WTC11 (cell line): ENCODE data around the gene ZSWIM4. TPM values are rescaled to one million over a fixed set of nuclear protein-coding genes. Genes with fewer than 3 reads are reported as not detected.

Source experiments
- ATAC-seq: fragments of 200-7000 bp; cut with Tn5 transposase; 2 replicates; pipeline ENCODE4 v1.10.0; 2021; ENCODE audit warnings: mild to moderate bottlenecking, moderate library complexity
- CTCF ChIA-PET: fragments of 300-600 bp; sonication (Branson Sonifier 250); formaldehyde crosslinking; loops from one replicate; lab custom pipeline; 2021; ENCODE audit warnings: antibody characterized with exemption; lab: Charles Lee
- POLR2A ChIA-PET: fragments of 350-600 bp; sonication (Branson Sonifier 250); formaldehyde crosslinking; loops from one replicate; lab custom pipeline; 2021; ENCODE audit warnings: antibody characterized with exemption; lab: Charles Lee
- DNase-seq: peaks from one replicate; pipeline ENCODE4 v3.0.0; 2021; ENCODE audit warnings: low spot score
- H3K27ac Mint-ChIP-seq: 2 replicates; pipeline ENCODE4 v1.8.0; 2021; ENCODE audit warnings: mixed read lengths
- H3K27me3 Mint-ChIP-seq: 2 replicates; pipeline ENCODE4 v1.8.0; 2021; ENCODE audit warnings: low read depth, mild to moderate bottlenecking, moderate library complexity, mixed read lengths
- H3K36me3 Mint-ChIP-seq: 2 replicates; pipeline ENCODE4 v1.8.0; 2021; ENCODE audit warnings: mixed read lengths
- H3K4me1 Mint-ChIP-seq: 2 replicates; pipeline ENCODE4 v1.8.0; 2022; ENCODE audit warnings: mixed read lengths
- H3K4me3 Mint-ChIP-seq: 2 replicates; pipeline ENCODE4 v1.8.0; 2021; ENCODE audit warnings: mild to moderate bottlenecking, moderate library complexity, mixed read lengths
- H3K9me3 Mint-ChIP-seq: 2 replicates; pipeline ENCODE4 v1.8.0; 2021; ENCODE audit warnings: mixed read lengths
- ATF1 ChIP-seq: sonication (generic); formaldehyde crosslinking; IDR thresholded peaks from 2 replicates; pipeline ENCODE4 v1.8.1; 2023; ENCODE audit warnings: mild to moderate bottlenecking, moderate library complexity, missing genetic modification reagents
- CREB1 ChIP-seq: sonication (generic); formaldehyde crosslinking; IDR thresholded peaks from 2 replicates; pipeline ENCODE4 v1.8.0; 2023; ENCODE audit warnings: mild to moderate bottlenecking, missing genetic modification reagents
- ELF4 ChIP-seq: sonication (generic); formaldehyde crosslinking; IDR thresholded peaks from 2 replicates; pipeline ENCODE4 v1.8.1; 2022; ENCODE audit warnings: low read depth, mild to moderate bottlenecking, moderate library complexity, missing genetic modification reagents
- EMX1 ChIP-seq: fragments of 250-450 bp; sonication (Bioruptor Pico); IDR thresholded peaks from 2 replicates; pipeline ENCODE4 v1.8.0; 2021; ENCODE audit warnings: mild to moderate bottlenecking
- ETV6 ChIP-seq: sonication (generic); formaldehyde crosslinking; IDR thresholded peaks from 2 replicates; pipeline ENCODE4 v1.8.1; 2022; ENCODE audit warnings: mild to moderate bottlenecking, missing genetic modification reagents
- FOXJ3 ChIP-seq: sonication (generic); formaldehyde crosslinking; IDR thresholded peaks from 2 replicates; pipeline ENCODE4 v1.9.0; 2021; ENCODE audit warnings: missing genetic modification reagents, mild to moderate bottlenecking, borderline replicate concordance
- GRHL2 ChIP-seq: fragments of 250-450 bp; sonication (Bioruptor Pico); IDR thresholded peaks from 2 replicates; pipeline ENCODE4 v1.8.0; 2022; ENCODE audit warnings: mild to moderate bottlenecking, moderate library complexity; ENCODE audit not compliant: insufficient replicate concordance, severe bottlenecking
- JUN ChIP-seq: sonication (generic); formaldehyde crosslinking; IDR thresholded peaks from 2 replicates; pipeline ENCODE4 v1.8.0; 2023; ENCODE audit warnings: mild to moderate bottlenecking, missing genetic modification reagents
- NFATC4 ChIP-seq: fragments of 250-450 bp; sonication (Bioruptor Pico); IDR thresholded peaks from 2 replicates; pipeline ENCODE4 v1.9.0; 2021; ENCODE audit warnings: mild to moderate bottlenecking
- NR1H2 ChIP-seq: sonication (generic); formaldehyde crosslinking; IDR thresholded peaks from 2 replicates; pipeline ENCODE4 v1.9.0; 2021; ENCODE audit warnings: mild to moderate bottlenecking, moderate library complexity, missing genetic modification reagents
- NR3C1 ChIP-seq: sonication (generic); formaldehyde crosslinking; conservative IDR thresholded peaks from 2 replicates; pipeline ENCODE4 v1.8.1; 2023; ENCODE audit warnings: low read depth, mild to moderate bottlenecking, missing genetic modification reagents
- SMAD3 ChIP-seq: sonication (generic); formaldehyde crosslinking; IDR thresholded peaks from 2 replicates; pipeline ENCODE4 v1.8.0; 2022; ENCODE audit warnings: missing genetic modification reagents, mild to moderate bottlenecking, borderline replicate concordance
- SOX15 ChIP-seq: fragments of 250-450 bp; sonication (Bioruptor Pico); IDR thresholded peaks from 2 replicates; pipeline ENCODE4 v1.9.0; 2021; ENCODE audit warnings: mild to moderate bottlenecking
- TEAD1 ChIP-seq: sonication (generic); formaldehyde crosslinking; IDR thresholded peaks from 2 replicates; pipeline ENCODE4 v1.8.0; 2022; ENCODE audit warnings: mild to moderate bottlenecking, missing genetic modification reagents
- USF1 ChIP-seq: sonication (generic); formaldehyde crosslinking; IDR thresholded peaks from 2 replicates; pipeline ENCODE4 v1.8.0; 2022; ENCODE audit warnings: mild to moderate bottlenecking, missing genetic modification reagents
- ZNF396 ChIP-seq: fragments of 250-450 bp; sonication (Bioruptor Pico); IDR thresholded peaks from 2 replicates; pipeline ENCODE4 v1.8.0; 2021; ENCODE audit warnings: mild to moderate bottlenecking, moderate library complexity, borderline replicate concordance
- ZNF416 ChIP-seq: fragments of 250-450 bp; sonication (Bioruptor Pico); IDR thresholded peaks from 2 replicates; pipeline ENCODE4 v1.9.0; 2021; ENCODE audit warnings: mild to moderate bottlenecking, inconsistent platforms
- ZNF671 ChIP-seq: fragments of 250-450 bp; sonication (Bioruptor Pico); IDR thresholded peaks from 2 replicates; pipeline ENCODE4 v1.8.0; 2021; ENCODE audit warnings: mild to moderate bottlenecking
- total RNA-seq: library from RNA; stranded (reverse); gene quantifications from 3 replicates; pipeline ENCODE4 v1.2.3, GENCODE V29; 2021
- TF ChIP-seq, protein P1 (sequence below): sonication (generic); formaldehyde crosslinking; IDR thresholded peaks from 2 replicates; pipeline ENCODE4 v1.8.0; 2023; ENCODE audit warnings: mild to moderate bottlenecking, missing genetic modification reagents
- TF ChIP-seq, protein P2 (sequence below): sonication (generic); formaldehyde crosslinking; IDR thresholded peaks from 2 replicates; pipeline ENCODE4 v1.8.1; 2022; ENCODE audit warnings: low read depth, missing genetic modification reagents, borderline replicate concordance
- TF ChIP-seq, protein P3 (sequence below): sonication (generic); formaldehyde crosslinking; IDR thresholded peaks from 2 replicates; pipeline ENCODE4 v1.8.1; 2022; ENCODE audit warnings: missing genetic modification reagents, borderline replicate concordance
- TF ChIP-seq, protein P4 (sequence below): sonication (generic); formaldehyde crosslinking; IDR thresholded peaks from 2 replicates; pipeline ENCODE4 v1.8.1; 2023; ENCODE audit warnings: mild to moderate bottlenecking, missing genetic modification reagents
- TF ChIP-seq, protein P5 (sequence below): sonication (generic); formaldehyde crosslinking; IDR thresholded peaks from 2 replicates; pipeline ENCODE4 v1.8.0; 2022; ENCODE audit warnings: mild to moderate bottlenecking, missing genetic modification reagents

The ZSWIM4 gene
- total RNA-seq, 1 experiment from 2014 or later, result 33.4 TPM

DNA sequence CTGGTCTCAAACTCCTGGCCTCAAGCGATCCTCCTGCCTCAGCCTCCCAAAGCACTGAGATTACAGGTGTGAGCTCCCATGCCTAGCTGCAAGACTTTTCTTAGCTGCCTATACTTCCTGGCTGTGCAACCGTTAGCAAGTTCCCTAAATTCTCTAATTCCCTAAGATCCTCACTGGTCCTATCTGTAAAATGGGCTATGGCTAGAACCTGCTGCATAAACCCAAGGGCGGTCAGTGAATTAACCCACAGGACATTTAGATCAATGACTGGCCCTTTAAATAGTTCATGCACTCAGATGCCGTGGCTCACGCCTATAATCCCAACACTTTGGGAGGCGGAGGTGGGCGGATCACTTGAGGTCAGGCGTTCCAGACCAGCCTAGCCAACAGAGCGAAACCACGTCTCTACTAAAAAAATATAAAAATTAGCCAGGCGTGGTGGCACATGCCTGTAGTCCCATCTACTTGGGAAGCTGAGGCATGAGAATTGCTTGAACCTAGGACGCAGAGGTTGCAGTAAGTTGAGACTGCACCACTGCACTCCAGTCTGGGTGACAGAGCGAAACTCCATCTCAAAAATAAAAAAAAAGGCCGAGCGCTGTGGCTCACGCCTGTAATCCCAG lies 25.1 kb upstream of the ZSWIM4 start:
- CTCF ChIA-PET, result no interaction called here

DNA sequence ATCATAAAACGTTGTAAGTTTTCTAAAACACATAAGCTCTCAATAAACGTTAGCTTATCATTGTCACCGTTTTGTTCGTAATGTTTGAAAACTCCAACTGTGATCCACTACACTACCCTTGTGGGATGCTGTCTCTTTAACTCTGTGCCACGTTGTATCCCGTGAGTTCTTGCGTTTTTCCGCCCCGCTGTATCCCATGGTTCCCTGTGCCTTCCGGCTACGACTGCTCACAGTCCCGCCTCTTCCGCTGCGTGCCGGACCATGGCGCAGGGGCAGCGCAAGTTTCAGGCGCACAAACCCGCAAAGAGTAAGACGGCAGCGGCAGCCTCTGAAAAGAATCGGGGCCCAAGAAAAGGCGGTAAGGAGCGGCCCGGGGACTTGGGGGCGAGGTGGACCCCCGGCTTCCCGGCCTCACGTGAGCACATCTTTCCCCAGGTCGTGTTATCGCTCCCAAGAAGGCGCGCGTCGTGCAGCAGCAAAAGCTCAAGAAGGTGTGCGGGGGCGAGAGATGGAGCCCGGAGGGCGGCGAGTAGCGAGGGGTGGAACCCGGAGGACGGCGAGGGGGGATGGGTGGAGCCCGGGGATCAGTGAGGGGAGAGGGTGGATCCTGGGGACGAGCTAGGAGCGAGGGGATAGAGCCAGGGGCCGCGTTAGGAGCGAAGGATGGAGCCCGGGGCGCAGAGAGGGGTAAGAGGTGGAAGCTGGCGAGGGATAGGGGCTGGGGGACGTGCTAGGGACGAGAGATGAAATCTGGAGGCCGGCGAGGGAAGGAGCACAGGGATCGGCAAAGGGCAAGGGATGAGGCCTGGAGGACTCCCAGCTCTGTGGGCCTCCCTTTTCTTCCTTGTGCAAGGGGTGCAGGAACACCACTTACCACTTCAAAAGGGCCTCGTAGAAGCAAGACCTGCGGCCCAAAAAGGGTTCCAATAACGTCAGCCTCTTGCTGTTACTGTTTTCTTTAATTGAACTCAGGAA lies 20.7 kb upstream of the ZSWIM4 start, which contains the start of gene C19orf53:
Gene C19orf53, plus strand, starts transcription at position 240 of the 975 bp plus-strand sequence. Its CDS starts 22 bp downstream, at position 262.
- Mint-ChIP-seq H3K4me1 (peaks cover 16% of the 10 kb centered on the region), H3K27me3 (no peaks in the 10 kb centered on the region), H3K27ac (peak within 1 kb of the TSS; percentile 99), H3K4me3 (peak within 1 kb of the TSS; percentile 99), H3K36me3 (peaks cover 32% of the 10 kb centered on the region), H3K9me3 (no peaks in the 10 kb centered on the region)
- CTCF ChIA-PET, result interaction anchor here (0.5 to 2.0 kb wide), 11 partner anchors 9 to 495 kb away, joined by 3 to 10 read pairs (median 3); partner anchors contain the start of gene MRI1
- DNase-seq, result peak; percentile 86
- peak; percentile 98 for ATAC-seq
- POLR2A ChIA-PET, result interaction anchor here (0.6 to 2.0 kb wide), 8 partner anchors 10 to 356 kb away, joined by 3 to 7 read pairs (median 4); partner anchors contain the start of gene MRI1
- TF ChIP-seq TEAD1 (CRISPR knock-in tag) (peak; percentile 90; the same call in 1 of the 2 replicates), SOX15 (CRISPR knock-in tag) (no peak), ZNF671 (no peak), ZNF396 (CRISPR knock-in tag) (no peak), SMAD3 (peak; percentile 75; the same call in 1 of the 2 replicates), NR3C1 (CRISPR knock-in tag) (no peak), CREB1 (CRISPR knock-in tag) (no peak), ZNF416 (CRISPR knock-in tag) (0 out of 2 replicates have a peak, but pooled peaks have one; percentile 50), FOXJ3 (CRISPR knock-in tag) (no peak), ATF1 (CRISPR knock-in tag) (peak; percentile 67; the same call in 1 of the 2 replicates), EMX1 (0 out of 2 replicates have a peak, but pooled peaks have one; percentile 43)
- TF ChIP-seq, protein P1, sequence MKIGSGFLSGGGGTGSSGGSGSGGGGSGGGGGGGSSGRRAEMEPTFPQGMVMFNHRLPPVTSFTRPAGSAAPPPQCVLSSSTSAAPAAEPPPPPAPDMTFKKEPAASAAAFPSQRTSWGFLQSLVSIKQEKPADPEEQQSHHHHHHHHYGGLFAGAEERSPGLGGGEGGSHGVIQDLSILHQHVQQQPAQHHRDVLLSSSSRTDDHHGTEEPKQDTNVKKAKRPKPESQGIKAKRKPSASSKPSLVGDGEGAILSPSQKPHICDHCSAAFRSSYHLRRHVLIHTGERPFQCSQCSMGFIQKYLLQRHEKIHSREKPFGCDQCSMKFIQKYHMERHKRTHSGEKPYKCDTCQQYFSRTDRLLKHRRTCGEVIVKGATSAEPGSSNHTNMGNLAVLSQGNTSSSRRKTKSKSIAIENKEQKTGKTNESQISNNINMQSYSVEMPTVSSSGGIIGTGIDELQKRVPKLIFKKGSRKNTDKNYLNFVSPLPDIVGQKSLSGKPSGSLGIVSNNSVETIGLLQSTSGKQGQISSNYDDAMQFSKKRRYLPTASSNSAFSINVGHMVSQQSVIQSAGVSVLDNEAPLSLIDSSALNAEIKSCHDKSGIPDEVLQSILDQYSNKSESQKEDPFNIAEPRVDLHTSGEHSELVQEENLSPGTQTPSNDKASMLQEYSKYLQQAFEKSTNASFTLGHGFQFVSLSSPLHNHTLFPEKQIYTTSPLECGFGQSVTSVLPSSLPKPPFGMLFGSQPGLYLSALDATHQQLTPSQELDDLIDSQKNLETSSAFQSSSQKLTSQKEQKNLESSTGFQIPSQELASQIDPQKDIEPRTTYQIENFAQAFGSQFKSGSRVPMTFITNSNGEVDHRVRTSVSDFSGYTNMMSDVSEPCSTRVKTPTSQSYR (CRISPR knock-in tag), result no peak
- TF ChIP-seq, protein P2, sequence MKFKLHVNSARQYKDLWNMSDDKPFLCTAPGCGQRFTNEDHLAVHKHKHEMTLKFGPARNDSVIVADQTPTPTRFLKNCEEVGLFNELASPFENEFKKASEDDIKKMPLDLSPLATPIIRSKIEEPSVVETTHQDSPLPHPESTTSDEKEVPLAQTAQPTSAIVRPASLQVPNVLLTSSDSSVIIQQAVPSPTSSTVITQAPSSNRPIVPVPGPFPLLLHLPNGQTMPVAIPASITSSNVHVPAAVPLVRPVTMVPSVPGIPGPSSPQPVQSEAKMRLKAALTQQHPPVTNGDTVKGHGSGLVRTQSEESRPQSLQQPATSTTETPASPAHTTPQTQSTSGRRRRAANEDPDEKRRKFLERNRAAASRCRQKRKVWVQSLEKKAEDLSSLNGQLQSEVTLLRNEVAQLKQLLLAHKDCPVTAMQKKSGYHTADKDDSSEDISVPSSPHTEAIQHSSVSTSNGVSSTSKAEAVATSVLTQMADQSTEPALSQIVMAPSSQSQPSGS (CRISPR knock-in tag), result no peak
- TF ChIP-seq, protein P3, sequence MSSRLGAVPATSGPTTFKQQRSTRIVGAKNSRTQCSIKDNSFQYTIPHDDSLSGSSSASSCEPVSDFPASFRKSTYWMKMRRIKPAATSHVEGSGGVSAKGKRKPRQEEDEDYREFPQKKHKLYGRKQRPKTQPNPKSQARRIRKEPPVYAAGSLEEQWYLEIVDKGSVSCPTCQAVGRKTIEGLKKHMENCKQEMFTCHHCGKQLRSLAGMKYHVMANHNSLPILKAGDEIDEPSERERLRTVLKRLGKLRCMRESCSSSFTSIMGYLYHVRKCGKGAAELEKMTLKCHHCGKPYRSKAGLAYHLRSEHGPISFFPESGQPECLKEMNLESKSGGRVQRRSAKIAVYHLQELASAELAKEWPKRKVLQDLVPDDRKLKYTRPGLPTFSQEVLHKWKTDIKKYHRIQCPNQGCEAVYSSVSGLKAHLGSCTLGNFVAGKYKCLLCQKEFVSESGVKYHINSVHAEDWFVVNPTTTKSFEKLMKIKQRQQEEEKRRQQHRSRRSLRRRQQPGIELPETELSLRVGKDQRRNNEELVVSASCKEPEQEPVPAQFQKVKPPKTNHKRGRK (CRISPR knock-in tag), result no peak

More for the DNA sequence above, 25.1 kb upstream of the ZSWIM4 start:
- ATAC-seq, result no peak
- POLR2A ChIA-PET, result no interaction called here
- Mint-ChIP-seq H3K4me1 (peaks cover 9% of the 10 kb centered on the region), H3K4me3 (no peak overlapping the region), H3K9me3 (no peaks in the 10 kb centered on the region), H3K36me3 (peaks cover 11% of the 10 kb centered on the region; the same call in 1 of the 2 replicates), H3K27ac (no peak overlapping the region), H3K27me3 (peaks cover 4% of the 10 kb centered on the region; the same call in 1 of the 2 replicates)
- TF ChIP-seq, protein P4, sequence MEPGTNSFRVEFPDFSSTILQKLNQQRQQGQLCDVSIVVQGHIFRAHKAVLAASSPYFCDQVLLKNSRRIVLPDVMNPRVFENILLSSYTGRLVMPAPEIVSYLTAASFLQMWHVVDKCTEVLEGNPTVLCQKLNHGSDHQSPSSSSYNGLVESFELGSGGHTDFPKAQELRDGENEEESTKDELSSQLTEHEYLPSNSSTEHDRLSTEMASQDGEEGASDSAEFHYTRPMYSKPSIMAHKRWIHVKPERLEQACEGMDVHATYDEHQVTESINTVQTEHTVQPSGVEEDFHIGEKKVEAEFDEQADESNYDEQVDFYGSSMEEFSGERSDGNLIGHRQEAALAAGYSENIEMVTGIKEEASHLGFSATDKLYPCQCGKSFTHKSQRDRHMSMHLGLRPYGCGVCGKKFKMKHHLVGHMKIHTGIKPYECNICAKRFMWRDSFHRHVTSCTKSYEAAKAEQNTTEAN, result no peak
- TF ChIP-seq EMX1 (no peak), USF1 (CRISPR knock-in tag) (no peak), ZNF416 (CRISPR knock-in tag) (no peak), SMAD3 (no peak), JUN (no peak), NFATC4 (CRISPR knock-in tag) (no peak), SOX15 (CRISPR knock-in tag) (no peak), NR1H2 (CRISPR knock-in tag) (no peak), ZNF396 (CRISPR knock-in tag) (no peak), ELF4 (CRISPR knock-in tag) (no peak), ETV6 (CRISPR knock-in tag) (no peak), GRHL2 (no peak)
- TF ChIP-seq, protein P5, sequence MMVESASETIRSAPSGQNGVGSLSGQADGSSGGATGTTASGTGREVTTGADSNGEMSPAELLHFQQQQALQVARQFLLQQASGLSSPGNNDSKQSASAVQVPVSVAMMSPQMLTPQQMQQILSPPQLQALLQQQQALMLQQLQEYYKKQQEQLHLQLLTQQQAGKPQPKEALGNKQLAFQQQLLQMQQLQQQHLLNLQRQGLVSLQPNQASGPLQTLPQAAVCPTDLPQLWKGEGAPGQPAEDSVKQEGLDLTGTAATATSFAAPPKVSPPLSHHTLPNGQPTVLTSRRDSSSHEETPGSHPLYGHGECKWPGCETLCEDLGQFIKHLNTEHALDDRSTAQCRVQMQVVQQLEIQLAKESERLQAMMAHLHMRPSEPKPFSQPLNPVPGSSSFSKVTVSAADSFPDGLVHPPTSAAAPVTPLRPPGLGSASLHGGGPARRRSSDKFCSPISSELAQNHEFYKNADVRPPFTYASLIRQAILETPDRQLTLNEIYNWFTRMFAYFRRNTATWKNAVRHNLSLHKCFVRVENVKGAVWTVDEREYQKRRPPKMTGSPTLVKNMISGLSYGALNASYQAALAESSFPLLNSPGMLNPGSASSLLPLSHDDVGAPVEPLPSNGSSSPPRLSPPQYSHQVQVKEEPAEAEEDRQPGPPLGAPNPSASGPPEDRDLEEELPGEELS (CRISPR knock-in tag), result no peak
- DNase-seq, result no peak
